A549 (cell line): ENCODE results near the gene PHTF2. TPM values are rescaled to one million over a fixed set of nuclear protein-coding genes. Genes with fewer than 3 reads are reported as not detected.

Experiments
- ATAC-seq, 2 experiments: fragments of 200-7000 bp in 1 of 2; fragments of >200 bp in 1 of 2; cut with Nextera tagmentation in 1 of 2; cut with Tn5 transposase in 1 of 2; 3 replicates each; pipeline versions ENCODE4 v1.8.0 to v1.9.1; 2018 to 2020; ENCODE audit warnings: mild to moderate bottlenecking in 1 of 2, moderate library complexity in 1 of 2
- CTCF ChIA-PET: fragments of 300-600 bp; sonication (Branson Sonifier 250); formaldehyde crosslinking; extraction: SDS; loops from one replicate; lab custom pipeline; 2021; ENCODE audit warnings: antibody characterized with exemption, inconsistent platforms; lab: Yijun Ruan, JAX
- POLR2A ChIA-PET: fragments of 350-600 bp; formaldehyde crosslinking; extraction: SDS; loops from one replicate; lab custom pipeline; 2021; ENCODE audit warnings: antibody characterized with exemption, inconsistent platforms; lab: Yijun Ruan, JAX
- DNase-seq, 2 experiments: peaks; one replicate each; pipeline versions ENCODE4 v3.0.0 to v3.0.0-alpha.2; 2011 to 2016; ENCODE audit warnings: low read depth in 1 of 2, low spot score in 1 of 2
- FAIRE-seq: peaks from 2 replicates; lab custom pipeline; 2011; peaks lifted over from hg19 to GRCh38; lab: Jason Lieb, UNC
- H3K27ac ChIP-seq, 2 experiments: fragments of >200 bp; sonication (Bioruptor Twin); formaldehyde crosslinking; 3 replicates each; pipeline ENCODE4 v1.5.1; 2016 to 2017
- H3K4me1 ChIP-seq: fragments of >200 bp; sonication (Bioruptor Twin); formaldehyde crosslinking; 3 replicates; pipeline ENCODE4 v1.6.1; 2016
- H3K4me2 ChIP-seq: fragments of >200 bp; sonication (Bioruptor Twin); formaldehyde crosslinking; 3 replicates; pipeline ENCODE4 v1.6.1; 2016
- H3K4me3 ChIP-seq: fragments of >200 bp; sonication (Bioruptor Twin); formaldehyde crosslinking; 3 replicates; pipeline ENCODE4 v1.5.1; 2016
- H3K9me3 ChIP-seq: fragments of >200 bp; sonication (Bioruptor Twin); formaldehyde crosslinking; 3 replicates; pipeline ENCODE4 v1.6.1; 2016
- CHD2 ChIP-seq: fragments of 150-350 bp; IDR thresholded peaks from 2 replicates; pipeline ENCODE4 v1.6.1; 2014; ENCODE audit warnings: low read length; ENCODE audit not compliant: partially characterized antibody
- CHD4 ChIP-seq: fragments of 200-600 bp; sonication (generic); IDR thresholded peaks from 2 replicates; pipeline ENCODE4 v1.6.1; 2016; ENCODE audit warnings: antibody characterized with exemption, mild to moderate bottlenecking, borderline replicate concordance
- ESRRA ChIP-seq: fragments of 150-350 bp; IDR thresholded peaks from 2 replicates; pipeline ENCODE4 v1.6.1; 2014; ENCODE audit warnings: mild to moderate bottlenecking, low read length, borderline replicate concordance
- HOXA7 ChIP-seq: fragments of 250-450 bp; sonication (Bioruptor Pico); IDR thresholded peaks from 2 replicates; pipeline ENCODE4 v1.5.0; 2020; ENCODE audit warnings: mild to moderate bottlenecking, moderate library complexity
- HOXB5 ChIP-seq: fragments of 250-450 bp; sonication (Bioruptor Pico); IDR thresholded peaks from 2 replicates; pipeline ENCODE4 v1.5.0; 2020; ENCODE audit warnings: mild to moderate bottlenecking, moderate library complexity
- KDM1A ChIP-seq: fragments of 200-600 bp; sonication (generic); IDR thresholded peaks from 2 replicates; pipeline ENCODE4 v1.6.1; 2016; ENCODE audit warnings: low read depth, mild to moderate bottlenecking
- MAFK ChIP-seq: fragments of 450-650 bp; IDR thresholded peaks from 2 replicates; pipeline ENCODE4 v1.6.1; 2014; ENCODE audit not compliant: partially characterized antibody
- MAZ ChIP-seq: fragments of 150-350 bp; IDR thresholded peaks from 2 replicates; pipeline ENCODE4 v1.6.1; 2014; ENCODE audit warnings: antibody characterized with exemption, low read depth, low read length, borderline replicate concordance
- NPAS2 ChIP-seq: fragments of 250-450 bp; sonication (Bioruptor Pico); IDR thresholded peaks from 2 replicates; pipeline ENCODE4 v1.8.0; 2022; ENCODE audit warnings: mild to moderate bottlenecking, moderate library complexity, borderline replicate concordance
- POLR2AphosphoS2 ChIP-seq: conservative IDR thresholded peaks from 2 replicates; pipeline ENCODE4 v1.6.1; 2012; ENCODE audit warnings: low read length, improper control_type of control experiment, inconsistent platforms
- RCOR1 ChIP-seq: fragments of 150-350 bp; IDR thresholded peaks from 2 replicates; pipeline ENCODE4 v1.6.1; 2014; ENCODE audit warnings: antibody characterized with exemption, low read length, low read depth
- RFX5 ChIP-seq: fragments of 450-650 bp; IDR thresholded peaks from 2 replicates; pipeline ENCODE4 v1.7.1; 2014; ENCODE audit warnings: antibody characterized with exemption, mild to moderate bottlenecking, moderate library complexity
- SMC3 ChIP-seq: fragments of >200 bp; sonication (Bioruptor Twin); formaldehyde crosslinking; IDR thresholded peaks from 3 replicates; pipeline ENCODE4 v1.6.1; 2018; ENCODE audit warnings: inconsistent platforms
- ZC3H11A ChIP-seq: fragments of 450-650 bp; IDR thresholded peaks from 2 replicates; pipeline ENCODE4 v1.6.1; 2014; ENCODE audit warnings: antibody characterized with exemption, mild to moderate bottlenecking
- WGBS: methylation state at CpG from one replicate; pipeline ENCODE4 v1.1.6; 2017; ENCODE audit errors: missing lambda C conversion rate; 5-methylcytosine and 5-hydroxymethylcytosine counted together
- polyA plus RNA-seq, 4 experiments: library from polyadenylated mRNA; depleted of rRNA in 3 of 4; stranded (reverse); fragments of >200 nt; fragmentation: RNase III in 1 of 4; extraction: RNeasy Plus Mini Kit Qiagen cat#74134 plus additional on column Dnase treatment in 1 of 4; gene quantifications; 2 replicates in 3 of 4; 3 replicates in 1 of 4; pipeline ENCODE4 v1.2.3, GENCODE V29; 2011 to 2017
- TF ChIP-seq, protein P1 (sequence below): fragments of 250-450 bp; sonication (Bioruptor Pico); IDR thresholded peaks from 2 replicates; pipeline ENCODE4 v1.5.0; 2020; ENCODE audit warnings: low read depth, mild to moderate bottlenecking, moderate library complexity
- TF ChIP-seq, protein P2 (sequence below): fragments of 200-600 bp; sonication (generic); IDR thresholded peaks from 2 replicates; pipeline ENCODE4 v1.6.1; 2016; ENCODE audit warnings: antibody characterized with exemption, mild to moderate bottlenecking, moderate library complexity
- TF ChIP-seq, protein P3 (sequence below): IDR thresholded peaks from 2 replicates; pipeline ENCODE4 v1.6.1; 2012
- TF ChIP-seq, protein P4 (sequence below): IDR thresholded peaks from 2 replicates; pipeline ENCODE4 v1.6.1; 2012; ENCODE audit warnings: low read depth, borderline replicate concordance
- TF ChIP-seq, protein P5 (sequence below): fragments of 250-450 bp; sonication (Bioruptor Pico); IDR thresholded peaks from 2 replicates; pipeline ENCODE4 v1.5.0; 2021; ENCODE audit warnings: mild to moderate bottlenecking, moderate library complexity, borderline replicate concordance
- TF ChIP-seq, protein P6 (sequence below): fragments of 150-350 bp; IDR thresholded peaks from 2 replicates; pipeline ENCODE4 v1.6.1; 2014; ENCODE audit warnings: low read depth, mild to moderate bottlenecking, low read length

PHTF2 gene
- polyA plus RNA-seq, 2 of the 4 experiments (the other 2 are of a cell fraction) = 14.5 to 41.6 TPM

DNA sequence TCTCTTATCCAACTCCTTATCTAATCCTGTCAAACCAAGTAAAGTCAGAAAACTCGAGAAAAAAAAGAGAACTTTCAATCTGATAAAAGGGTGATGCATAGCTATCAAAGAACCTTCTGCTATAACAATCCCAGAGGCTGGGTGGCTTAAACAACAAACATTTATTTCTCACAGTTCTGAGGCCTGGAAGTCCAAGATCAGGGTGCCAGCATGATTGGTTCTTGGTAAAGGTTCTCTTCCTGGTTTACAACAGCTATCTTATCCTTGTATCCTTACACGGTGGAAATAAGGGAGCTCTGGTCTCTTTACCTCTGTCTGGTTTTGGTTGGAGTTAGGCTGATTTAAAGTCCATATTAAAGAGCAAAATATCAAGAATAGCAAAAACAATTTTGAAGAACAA, 131.9 kb downstream of the PHTF2 start:
- FAIRE-seq (no peak), ATAC-seq (no peak), DNase-seq (no peak)
- no peaks in the 10 kb centered on the region for H3K4me1 ChIP-seq
- no peak overlapping the region for H3K27ac ChIP-seq
- no peak overlapping the region for H3K4me3 ChIP-seq
- no peak overlapping the region for H3K4me2 ChIP-seq
- ChIA-PET POLR2A (no interaction called here), CTCF (no interaction called here)
- 80% methylated on average over 2 of the region's 2 CpGs for WGBS
- TF ChIP-seq ESRRA (no peak), RFX5 (no peak), ZC3H11A (no peak), MAZ (no peak), RCOR1 (no peak), KDM1A (no peak), CHD2 (no peak)
- TF ChIP-seq, protein P1, sequence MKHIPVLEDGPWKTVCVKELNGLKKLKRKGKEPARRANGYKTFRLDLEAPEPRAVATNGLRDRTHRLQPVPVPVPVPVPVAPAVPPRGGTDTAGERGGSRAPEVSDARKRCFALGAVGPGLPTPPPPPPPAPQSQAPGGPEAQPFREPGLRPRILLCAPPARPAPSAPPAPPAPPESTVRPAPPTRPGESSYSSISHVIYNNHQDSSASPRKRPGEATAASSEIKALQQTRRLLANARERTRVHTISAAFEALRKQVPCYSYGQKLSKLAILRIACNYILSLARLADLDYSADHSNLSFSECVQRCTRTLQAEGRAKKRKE (CRISPR knock-in tag) = no peak
- TF ChIP-seq, protein P2, sequence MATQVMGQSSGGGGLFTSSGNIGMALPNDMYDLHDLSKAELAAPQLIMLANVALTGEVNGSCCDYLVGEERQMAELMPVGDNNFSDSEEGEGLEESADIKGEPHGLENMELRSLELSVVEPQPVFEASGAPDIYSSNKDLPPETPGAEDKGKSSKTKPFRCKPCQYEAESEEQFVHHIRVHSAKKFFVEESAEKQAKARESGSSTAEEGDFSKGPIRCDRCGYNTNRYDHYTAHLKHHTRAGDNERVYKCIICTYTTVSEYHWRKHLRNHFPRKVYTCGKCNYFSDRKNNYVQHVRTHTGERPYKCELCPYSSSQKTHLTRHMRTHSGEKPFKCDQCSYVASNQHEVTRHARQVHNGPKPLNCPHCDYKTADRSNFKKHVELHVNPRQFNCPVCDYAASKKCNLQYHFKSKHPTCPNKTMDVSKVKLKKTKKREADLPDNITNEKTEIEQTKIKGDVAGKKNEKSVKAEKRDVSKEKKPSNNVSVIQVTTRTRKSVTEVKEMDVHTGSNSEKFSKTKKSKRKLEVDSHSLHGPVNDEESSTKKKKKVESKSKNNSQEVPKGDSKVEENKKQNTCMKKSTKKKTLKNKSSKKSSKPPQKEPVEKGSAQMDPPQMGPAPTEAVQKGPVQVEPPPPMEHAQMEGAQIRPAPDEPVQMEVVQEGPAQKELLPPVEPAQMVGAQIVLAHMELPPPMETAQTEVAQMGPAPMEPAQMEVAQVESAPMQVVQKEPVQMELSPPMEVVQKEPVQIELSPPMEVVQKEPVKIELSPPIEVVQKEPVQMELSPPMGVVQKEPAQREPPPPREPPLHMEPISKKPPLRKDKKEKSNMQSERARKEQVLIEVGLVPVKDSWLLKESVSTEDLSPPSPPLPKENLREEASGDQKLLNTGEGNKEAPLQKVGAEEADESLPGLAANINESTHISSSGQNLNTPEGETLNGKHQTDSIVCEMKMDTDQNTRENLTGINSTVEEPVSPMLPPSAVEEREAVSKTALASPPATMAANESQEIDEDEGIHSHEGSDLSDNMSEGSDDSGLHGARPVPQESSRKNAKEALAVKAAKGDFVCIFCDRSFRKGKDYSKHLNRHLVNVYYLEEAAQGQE = no peak
- H3K9me3 ChIP-seq = no peaks in the 10 kb centered on the region

DNA sequence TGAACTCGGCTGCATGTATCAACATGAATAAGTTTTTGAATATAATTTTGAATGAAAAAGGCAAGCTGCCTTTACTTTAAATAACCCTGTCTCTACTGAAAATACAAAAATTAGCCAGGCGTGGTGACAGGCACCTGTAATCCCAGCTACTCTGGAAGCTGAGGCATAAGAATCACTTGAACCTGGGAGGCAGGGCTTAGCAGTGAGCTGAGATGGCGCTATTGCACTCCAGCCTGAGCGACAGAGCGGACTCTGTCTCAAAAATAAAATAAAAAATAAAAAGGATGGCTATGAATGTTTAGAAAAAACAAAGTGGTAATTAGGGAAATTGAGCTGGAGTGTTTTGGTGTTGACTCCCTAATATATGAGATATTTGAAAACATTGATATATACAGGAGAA, 133.3 kb downstream of the PHTF2 start:
- no peak for TF ChIP-seq CHD4
- TF ChIP-seq, protein P3, sequence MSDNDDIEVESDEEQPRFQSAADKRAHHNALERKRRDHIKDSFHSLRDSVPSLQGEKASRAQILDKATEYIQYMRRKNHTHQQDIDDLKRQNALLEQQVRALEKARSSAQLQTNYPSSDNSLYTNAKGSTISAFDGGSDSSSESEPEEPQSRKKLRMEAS = no peak
- TF ChIP-seq NPAS2 = no peak
- TF ChIP-seq, protein P1 (CRISPR knock-in tag) = no peak
- TF ChIP-seq POLR2AphosphoS2 = no peak
- no peak for TF ChIP-seq MAFK
- TF ChIP-seq, protein P2 = no peak
- TF ChIP-seq HOXA7 = no peak
- TF ChIP-seq, protein P4, sequence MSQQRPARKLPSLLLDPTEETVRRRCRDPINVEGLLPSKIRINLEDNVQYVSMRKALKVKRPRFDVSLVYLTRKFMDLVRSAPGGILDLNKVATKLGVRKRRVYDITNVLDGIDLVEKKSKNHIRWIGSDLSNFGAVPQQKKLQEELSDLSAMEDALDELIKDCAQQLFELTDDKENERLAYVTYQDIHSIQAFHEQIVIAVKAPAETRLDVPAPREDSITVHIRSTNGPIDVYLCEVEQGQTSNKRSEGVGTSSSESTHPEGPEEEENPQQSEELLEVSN = no peak
- TF ChIP-seq HOXB5 = no peak
- TF ChIP-seq, protein P5, sequence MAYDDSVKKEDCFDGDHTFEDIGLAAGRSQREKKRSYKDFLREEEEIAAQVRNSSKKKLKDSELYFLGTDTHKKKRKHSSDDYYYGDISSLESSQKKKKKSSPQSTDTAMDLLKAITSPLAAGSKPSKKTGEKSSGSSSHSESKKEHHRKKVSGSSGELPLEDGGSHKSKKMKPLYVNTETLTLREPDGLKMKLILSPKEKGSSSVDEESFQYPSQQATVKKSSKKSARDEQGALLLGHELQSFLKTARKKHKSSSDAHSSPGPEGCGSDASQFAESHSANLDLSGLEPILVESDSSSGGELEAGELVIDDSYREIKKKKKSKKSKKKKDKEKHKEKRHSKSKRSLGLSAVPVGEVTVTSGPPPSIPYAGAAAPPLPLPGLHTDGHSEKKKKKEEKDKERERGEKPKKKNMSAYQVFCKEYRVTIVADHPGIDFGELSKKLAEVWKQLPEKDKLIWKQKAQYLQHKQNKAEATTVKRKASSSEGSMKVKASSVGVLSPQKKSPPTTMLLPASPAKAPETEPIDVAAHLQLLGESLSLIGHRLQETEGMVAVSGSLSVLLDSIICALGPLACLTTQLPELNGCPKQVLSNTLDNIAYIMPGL (CRISPR knock-in tag) = no peak
- no peak for TF ChIP-seq SMC3
- TF ChIP-seq, protein P6, sequence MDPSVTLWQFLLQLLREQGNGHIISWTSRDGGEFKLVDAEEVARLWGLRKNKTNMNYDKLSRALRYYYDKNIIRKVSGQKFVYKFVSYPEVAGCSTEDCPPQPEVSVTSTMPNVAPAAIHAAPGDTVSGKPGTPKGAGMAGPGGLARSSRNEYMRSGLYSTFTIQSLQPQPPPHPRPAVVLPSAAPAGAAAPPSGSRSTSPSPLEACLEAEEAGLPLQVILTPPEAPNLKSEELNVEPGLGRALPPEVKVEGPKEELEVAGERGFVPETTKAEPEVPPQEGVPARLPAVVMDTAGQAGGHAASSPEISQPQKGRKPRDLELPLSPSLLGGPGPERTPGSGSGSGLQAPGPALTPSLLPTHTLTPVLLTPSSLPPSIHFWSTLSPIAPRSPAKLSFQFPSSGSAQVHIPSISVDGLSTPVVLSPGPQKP = no peak
- no peak for TF ChIP-seq ESRRA
- DNase-seq (no peak), ATAC-seq (no peak), FAIRE-seq (no peak)
- ChIA-PET CTCF (interaction anchor here (0.8 to 1.2 kb wide), 2 partner anchors 8 to 19 kb away, joined by 3 read pairs; no protein-coding TSS in a partner anchor), POLR2A (no interaction called here)
- Histone ChIP-seq H3K27ac (no peak overlapping the region), H3K9me3 (no peaks in the 10 kb centered on the region), H3K4me2 (no peak overlapping the region), H3K4me1 (no peaks in the 10 kb centered on the region), H3K4me3 (no peak overlapping the region)
- 86% methylated on average over 5 of the region's 5 CpGs for WGBS
